ENCODE data around the gene KCTD7.
"Not testable (repeated sequence)": the region's sequence is repeated elsewhere in the genome, so short reads cannot be mapped to it uniquely, and the experiment has no call there.

Gene KCTD7

DNA sequence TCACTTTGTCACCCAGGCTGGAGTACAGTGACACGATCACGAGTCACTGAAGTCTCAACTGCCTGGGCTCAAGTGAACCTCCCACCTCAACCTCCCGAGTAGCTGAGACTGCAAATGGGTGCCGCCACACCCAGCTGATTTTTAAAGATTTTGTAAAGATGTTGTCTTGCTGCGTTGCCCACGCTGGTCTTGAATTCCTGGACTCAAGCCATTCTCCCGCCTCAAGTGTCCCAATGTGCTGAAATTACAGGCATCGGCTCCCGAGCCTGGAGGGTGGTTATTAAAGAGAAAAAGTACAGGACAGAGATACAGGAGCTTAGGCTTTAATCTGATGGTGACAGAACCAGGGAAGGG, 55.1 kb downstream of the KCTD7 start:
- DNase-seq: no peak

GRCh38 chr7:66685663-66686062, 57.0 kb downstream of the KCTD7 start:
- DNase-seq: not testable (repeated sequence)

DNA sequence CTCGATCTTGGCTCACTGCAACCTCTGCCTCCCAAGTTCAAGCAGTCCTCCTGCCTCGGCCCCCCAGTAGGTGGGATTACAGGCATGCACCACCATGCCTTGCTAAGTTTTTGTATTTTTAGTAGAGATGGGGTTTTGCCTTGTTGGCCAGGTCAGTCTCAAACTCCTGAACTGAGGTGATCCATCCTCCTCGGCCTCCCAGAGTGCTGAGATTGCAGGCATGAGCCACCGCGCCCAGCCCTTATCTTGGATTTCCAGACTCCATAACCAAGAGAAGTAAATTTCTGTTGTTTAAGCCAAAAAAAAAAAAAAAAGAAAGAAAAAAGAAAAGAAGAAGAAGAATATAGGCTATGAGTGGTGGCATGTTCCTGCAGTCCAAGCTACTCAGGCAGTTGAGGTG, 58.5 kb downstream of the KCTD7 start:
- no peak for DNase-seq

DNA sequence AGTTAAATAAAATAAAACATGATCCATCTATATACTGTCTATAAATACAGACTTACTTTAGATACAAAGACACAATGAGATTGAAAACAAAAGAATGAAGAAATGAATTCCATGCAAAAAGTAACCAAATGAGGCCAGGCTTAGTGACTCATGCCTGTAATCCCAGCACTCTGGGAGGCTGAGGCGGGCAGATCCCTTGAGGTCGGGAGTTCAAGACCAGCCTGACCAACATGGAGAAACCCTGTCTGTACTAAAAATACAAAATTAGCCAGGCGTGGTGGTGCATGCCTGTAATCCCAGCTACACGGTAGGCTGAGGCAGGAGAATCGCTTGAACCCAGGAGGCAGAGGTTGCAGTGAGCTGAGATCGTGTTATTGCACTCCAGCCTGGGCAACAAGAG, 59.0 kb downstream of the KCTD7 start:
- DNase-seq: not testable (repeated sequence)

DNA sequence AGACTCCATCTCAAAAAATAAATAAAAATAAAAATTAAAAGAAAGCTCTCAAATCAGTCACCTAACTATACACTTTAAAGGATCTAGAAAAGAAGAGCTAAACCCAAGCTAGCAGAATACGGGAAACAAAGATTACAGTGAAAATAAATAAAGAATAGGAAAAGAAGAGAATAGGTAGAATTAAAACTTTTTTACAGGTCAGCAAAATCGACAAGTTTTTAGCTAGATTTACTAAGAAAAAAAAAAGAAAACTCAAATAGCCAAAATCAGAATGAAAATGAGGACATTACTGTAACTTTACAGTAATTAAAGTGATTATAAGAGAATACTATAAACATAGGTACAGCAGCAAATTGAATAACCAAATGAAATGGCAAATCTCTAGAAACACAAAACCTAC, 60.4 kb downstream of the KCTD7 start:
- no peak for DNase-seq

DNA sequence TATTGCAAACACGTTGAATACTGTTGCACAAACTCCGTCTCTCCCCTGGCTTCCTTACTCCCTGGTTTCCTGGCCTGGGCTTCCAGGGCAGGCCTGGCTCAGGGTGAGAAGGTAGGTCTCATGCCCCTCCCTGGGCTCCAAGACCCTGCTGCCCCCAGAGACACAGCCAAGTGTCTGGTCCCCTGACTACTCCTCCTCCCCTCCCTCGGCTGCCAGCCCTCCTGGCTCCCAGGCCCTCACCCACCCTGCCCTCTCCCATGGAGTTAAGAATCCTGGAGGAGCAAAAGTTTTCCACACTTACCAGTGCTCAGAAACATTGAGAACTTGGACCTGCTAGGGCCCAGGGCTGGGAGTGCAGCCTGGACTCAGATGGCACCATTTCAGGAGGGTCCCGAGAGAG, 64.7 kb downstream of the KCTD7 start:
- no peak for DNase-seq

Measured in activated CD4-positive, alpha-beta T cell treated with anti-CD3 and anti-CD28 coated beads, Interleukin-2, amount 50 U/mL, for 48 hours (primary cell).